Endometrial microvascular endothelial cells (primary cell): ENCODE measurements around the gene FAM3D. TPM values are rescaled to one million over a fixed set of nuclear protein-coding genes. Genes with fewer than 3 reads are reported as not detected.

ENCODE experiments used
- in situ Hi-C: cut with HindIII; loops from 2 replicates; pipeline ENCODE4 v1.10.0; 2017; ENCODE audit warnings: low sequenced_read_pairs, low pct_unique_long_range_greater_than_20kb; ENCODE audit errors: inconsistent ontology term
- total RNA-seq: library from RNA; depleted of rRNA; stranded (reverse); fragments of >200 nt; gene quantifications from one replicate; pipeline ENCODE4 v1.2.3, GENCODE V29; 2015; ENCODE audit errors: inconsistent ontology term

The FAM3D gene
- total RNA-seq, 1 donor from 2014 or later, result not detected

DNA sequence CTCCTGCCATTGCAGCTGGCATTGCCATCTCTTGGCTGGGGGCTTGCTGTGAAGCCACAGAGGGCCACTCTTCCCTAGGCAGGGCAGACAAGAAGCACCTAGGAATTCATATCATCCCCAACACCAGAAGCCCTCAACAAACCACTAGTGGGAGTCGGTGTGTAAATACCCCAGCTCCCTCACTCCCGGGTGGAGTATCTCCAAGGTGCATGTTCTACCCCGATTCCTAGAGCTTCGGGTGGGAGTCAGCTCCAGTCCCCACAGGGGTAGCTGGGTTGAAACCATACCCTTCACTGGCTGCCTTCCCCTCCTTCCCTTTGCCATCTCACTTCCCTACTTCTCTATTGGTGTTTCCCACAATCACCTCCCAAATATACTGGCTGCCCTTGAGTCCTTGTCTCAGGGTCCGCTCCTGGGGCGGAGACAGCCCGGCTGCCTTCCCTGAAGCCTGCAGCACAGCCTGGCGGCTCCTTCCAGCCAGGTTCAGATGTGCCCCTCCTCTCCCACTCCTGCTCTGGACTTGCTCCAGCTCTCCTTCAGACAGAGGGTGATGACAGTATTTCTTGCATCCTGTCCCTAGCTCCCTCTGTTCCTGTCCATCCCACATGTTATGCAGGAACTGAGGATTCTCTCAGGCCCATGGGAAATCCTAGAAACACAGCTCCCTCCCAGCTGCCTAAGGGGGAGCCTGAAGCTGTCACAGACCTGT is 33.3 kb downstream of the FAM3D start:
- in situ Hi-C loops, result no loop called here

GRCh38 chr3:58631742-58632141 is 34.8 kb downstream of the FAM3D start:
- in situ Hi-C loops, result no loop called here

- in situ Hi-C loops, result no loop called here
These were observed 35.9 kb downstream of the FAM3D start for GRCh38 chr3:58630710-58631092.

- in situ Hi-C loops, result no loop called here
These were observed 36.4 kb downstream of the FAM3D start for GRCh38 chr3:58630076-58630709.

GRCh38 chr3:58629629-58630028 is 36.9 kb downstream of the FAM3D start:
- in situ Hi-C loops, result no loop called here

DNA sequence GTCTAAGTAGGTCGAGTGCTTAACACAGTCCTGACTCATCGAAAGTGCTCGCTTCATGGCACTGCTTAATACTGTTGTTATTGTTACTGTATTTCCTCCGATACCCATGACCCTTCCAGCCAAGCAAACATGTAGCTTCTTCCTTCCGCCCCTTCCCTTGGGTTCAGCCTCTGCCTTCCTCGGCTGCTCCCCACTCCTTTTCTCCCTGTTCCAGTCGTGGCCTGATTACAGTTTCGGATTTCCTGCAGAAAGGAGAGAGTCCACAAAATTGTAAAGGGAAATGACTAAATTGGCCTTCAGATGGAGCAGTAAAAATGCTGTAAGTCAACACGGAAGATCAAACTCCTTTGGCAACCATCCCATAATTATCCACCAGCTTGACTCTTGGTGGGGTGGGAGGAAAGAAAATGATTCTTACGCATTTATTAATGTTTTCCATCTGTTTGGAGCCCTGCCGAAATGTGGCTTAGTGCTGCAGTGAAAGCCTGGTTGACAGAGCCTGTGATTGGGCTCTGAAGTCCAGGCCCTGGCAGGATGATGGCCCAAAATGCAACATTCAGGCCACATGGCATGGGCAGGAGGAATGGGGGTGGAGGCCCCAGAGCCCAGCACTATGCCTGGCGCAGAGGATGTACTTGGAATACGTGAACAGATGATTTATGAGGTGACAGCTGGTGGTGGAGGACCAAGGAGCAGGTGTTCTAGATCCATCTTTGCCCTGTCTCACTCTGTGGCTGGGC is 37.6 kb downstream of the FAM3D start:
- in situ Hi-C loops, result no loop called here

- in situ Hi-C loops, result no loop called here
These were observed 38.6 kb downstream of the FAM3D start for GRCh38 chr3:58627941-58628340.

- in situ Hi-C loops, result no loop called here
These were observed 39.0 kb downstream of the FAM3D start for GRCh38 chr3:58627570-58627885.

DNA sequence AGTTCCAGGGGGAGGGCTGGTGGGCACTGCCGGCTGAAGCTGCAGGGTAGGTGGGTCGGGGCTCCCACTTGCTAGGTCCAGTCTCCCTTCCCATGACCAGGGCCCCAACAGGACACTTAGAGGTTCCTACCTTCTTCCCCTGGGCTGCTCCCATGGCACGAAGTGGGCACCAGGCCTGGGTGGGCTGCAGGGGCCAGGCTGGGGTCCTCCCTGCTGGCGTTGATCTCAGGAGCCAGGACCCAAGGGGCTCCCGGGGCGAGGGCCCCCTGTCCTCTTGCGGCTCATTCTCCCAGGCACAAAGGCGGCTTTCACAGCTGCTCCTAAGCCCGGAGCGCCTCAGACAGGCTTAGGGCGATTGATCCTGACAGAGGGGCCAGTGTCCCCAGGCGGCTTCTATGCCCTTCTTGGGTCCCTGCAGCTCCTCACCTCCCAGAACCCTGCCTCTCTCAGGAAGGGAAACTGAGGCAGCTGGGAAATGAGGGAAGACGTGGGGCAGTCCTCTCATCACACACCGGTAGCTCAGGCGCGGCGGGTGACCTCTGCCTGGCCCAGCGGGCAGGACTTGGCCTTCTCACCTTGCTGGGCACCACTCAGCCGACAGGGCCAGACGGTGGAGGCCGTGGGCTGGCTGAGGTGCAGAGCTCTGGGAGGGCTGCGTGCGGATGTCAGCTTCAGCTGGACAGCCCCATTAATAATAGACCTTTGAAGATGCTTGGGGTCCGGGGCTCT is 39.6 kb downstream of the FAM3D start:
- in situ Hi-C loops, result no loop called here

- in situ Hi-C loops, result no loop called here
These were observed 41.3 kb downstream of the FAM3D start for GRCh38 chr3:58625196-58625824.

- in situ Hi-C loops, result no loop called here
These were observed 42.0 kb downstream of the FAM3D start for GRCh38 chr3:58624550-58624949.

- in situ Hi-C loops, result no loop called here
These were observed 42.6 kb downstream of the FAM3D start for GRCh38 chr3:58623961-58624360.

DNA sequence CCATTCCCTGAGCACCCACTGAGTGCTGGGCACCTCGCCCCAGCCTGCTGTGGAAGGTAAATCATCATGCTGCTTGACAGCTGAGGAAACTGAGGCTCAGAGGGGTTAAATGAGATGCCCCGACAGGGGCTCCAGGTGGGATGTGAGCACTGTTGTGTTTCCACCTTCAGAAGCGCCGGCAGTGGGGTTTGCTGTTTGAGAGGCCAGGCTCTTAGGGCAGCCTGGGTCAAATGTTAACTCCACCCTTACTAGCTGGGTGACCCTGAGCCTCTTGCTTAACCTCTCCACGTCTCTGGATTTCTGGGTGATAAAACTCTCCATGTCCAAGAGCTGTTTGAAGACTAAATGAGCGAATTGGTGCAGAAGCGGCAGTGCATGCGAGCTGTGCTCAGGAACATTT is 43.1 kb downstream of the FAM3D start:
- in situ Hi-C loops, result no loop called here

DNA sequence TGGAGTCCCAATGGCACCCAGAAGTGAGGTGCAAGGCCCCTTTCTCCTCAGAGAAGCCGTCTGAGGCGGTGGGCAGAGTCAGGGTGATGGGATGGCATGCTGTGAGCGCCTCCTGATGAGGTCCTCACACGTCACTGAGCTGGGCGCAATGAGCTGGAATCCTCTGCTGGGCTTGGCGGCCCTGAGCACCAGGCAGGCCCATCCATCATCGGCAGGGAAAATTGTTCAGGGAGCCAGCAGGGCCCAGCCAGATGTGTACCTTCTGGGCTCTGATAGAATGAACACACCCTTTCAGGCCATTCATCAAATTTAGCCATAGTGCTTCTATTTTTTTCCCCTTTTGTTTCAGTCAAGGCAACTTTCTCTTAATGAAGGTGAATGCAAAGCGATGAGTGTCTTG is 43.7 kb downstream of the FAM3D start:
- in situ Hi-C loops, result no loop called here

DNA sequence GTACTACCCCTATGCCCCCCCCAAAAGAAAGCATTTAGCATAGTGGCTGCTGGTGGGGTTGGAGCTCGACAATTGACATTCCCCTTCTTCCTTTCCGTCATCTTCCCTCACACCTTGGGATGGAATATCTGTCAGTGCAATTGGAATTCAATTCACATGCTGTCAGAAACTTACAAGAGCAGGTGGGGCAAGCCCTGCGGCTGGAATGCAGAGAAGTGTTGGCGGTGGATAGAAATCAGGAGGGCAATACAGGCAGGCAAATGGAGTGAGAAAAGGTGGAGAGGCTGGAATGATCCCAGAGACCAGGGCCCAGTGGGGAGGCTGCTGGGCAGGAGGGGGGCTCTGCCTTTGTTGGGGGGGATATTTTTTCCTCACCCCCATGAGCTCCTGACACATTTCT is 44.1 kb downstream of the FAM3D start:
- in situ Hi-C loops, result no loop called here

DNA sequence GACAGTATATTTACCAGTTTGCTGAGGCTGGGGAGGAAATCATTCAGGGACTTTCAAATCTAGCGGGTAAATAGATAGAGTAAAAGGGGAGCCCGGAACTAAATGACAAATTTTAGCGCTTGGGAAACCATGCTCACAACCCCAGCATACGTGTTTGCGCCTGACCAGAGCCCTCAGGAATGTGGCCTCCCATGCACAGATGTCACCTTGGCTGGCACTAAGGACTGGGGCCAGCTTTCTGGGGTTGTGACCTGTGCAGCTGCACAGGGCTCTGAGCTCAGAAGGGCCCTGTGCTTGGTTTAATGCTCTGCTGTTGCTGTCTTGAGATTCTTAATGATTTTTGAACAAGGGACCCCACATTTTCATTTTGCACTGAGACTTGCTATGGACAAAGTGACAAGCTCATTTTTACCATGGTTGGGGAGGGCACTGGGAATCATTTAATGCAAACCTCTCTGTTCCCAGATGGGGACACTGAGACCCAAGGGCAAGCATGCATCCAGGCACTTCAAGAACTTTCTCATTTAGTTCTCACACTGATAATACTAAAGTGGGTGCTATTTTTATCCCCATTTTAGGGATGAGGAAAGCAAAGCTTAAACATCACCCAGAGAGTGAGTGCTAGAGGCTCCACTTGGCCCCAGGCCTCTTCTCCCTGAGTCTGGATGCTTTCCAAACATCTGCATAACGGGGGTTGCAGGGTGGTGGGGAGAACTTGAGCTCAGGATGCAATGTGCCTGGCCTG is 45.3 kb downstream of the FAM3D start:
- in situ Hi-C loops, result no loop called here

GRCh38 chr3:58620421-58620820 is 46.2 kb downstream of the FAM3D start:
- in situ Hi-C loops, result no loop called here

DNA sequence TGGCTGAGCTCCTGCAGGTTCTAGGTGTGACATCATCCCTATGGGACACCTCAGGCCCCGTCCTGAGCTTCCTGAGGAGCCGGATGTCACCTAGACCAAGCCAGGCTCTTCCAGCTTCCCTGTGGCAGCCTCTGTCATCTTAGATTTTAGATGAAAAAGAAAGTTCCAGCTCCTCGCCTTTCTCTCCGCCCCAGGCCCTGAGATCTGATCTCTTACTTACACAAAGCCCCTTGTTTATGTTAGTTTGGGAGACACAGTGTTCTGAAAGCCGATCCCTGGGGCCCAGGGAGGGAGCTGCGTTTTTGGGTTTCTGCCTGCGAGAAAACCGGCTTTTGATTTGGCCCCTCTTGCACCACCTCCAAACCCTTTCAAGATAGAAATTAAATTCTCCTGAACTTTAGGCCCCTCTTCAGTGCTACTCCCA is 49.2 kb downstream of the FAM3D start:
- in situ Hi-C loops, result no loop called here
